HG03442 (cell line): Measurements from ENCODE around the gene UBAC2.

Experiments used
- ATAC-seq: cut with Tn5 transposase; IDR thresholded peaks from one replicate; pipeline ENCODE4 v1.9.1; 2021; ENCODE audit warnings: mild to moderate bottlenecking, moderate library complexity; ENCODE audit not compliant: unreplicated experiment

The UBAC2 gene

GRCh38 chr13:99353836-99354235 is 153.2 kb downstream of the UBAC2 start:
- no peak for ATAC-seq

- peak; percentile 18 for ATAC-seq
Observed at GRCh38 chr13:99354371-99354951, 153.8 kb downstream of the UBAC2 start.

- ATAC-seq: no peak
Observed at GRCh38 chr13:99355267-99356011, 154.8 kb downstream of the UBAC2 start.

- no peak for ATAC-seq
Observed at GRCh38 chr13:99356012-99356261, 155.3 kb downstream of the UBAC2 start.

GRCh38 chr13:99356262-99357091 is 155.8 kb downstream of the UBAC2 start:
- peak; percentile 45 for ATAC-seq

- peak; percentile 38 for ATAC-seq
Observed at GRCh38 chr13:99357131-99357596, 156.5 kb downstream of the UBAC2 start.

GRCh38 chr13:99357941-99358340 is 157.3 kb downstream of the UBAC2 start:
- no peak for ATAC-seq

- ATAC-seq: no peak
Observed at GRCh38 chr13:99359528-99359927, 158.9 kb downstream of the UBAC2 start.

GRCh38 chr13:99360696-99361095 is 160.0 kb downstream of the UBAC2 start:
- no peak for ATAC-seq

- no peak for ATAC-seq
Observed at GRCh38 chr13:99361197-99361596, 160.5 kb downstream of the UBAC2 start.

GRCh38 chr13:99362362-99362761 is 161.7 kb downstream of the UBAC2 start:
- no peak for ATAC-seq

GRCh38 chr13:99363391-99363790 is 162.7 kb downstream of the UBAC2 start:
- ATAC-seq: no peak

- no peak for ATAC-seq
Observed at GRCh38 chr13:99363949-99364348, 163.3 kb downstream of the UBAC2 start.

- peak; percentile 45 for ATAC-seq
Observed at GRCh38 chr13:99366075-99366987, 165.7 kb downstream of the UBAC2 start.

- ATAC-seq: peak; percentile 1
Observed at GRCh38 chr13:99367106-99367616, 166.5 kb downstream of the UBAC2 start.

- ATAC-seq: no peak
Observed at GRCh38 chr13:99367663-99368448, 167.2 kb downstream of the UBAC2 start.

- no peak for ATAC-seq
Observed at GRCh38 chr13:99370481-99371275, 170.0 kb downstream of the UBAC2 start.

- ATAC-seq: no peak
Observed at GRCh38 chr13:99371956-99372355, 171.3 kb downstream of the UBAC2 start.

GRCh38 chr13:99373436-99373835 is 172.8 kb downstream of the UBAC2 start:
- ATAC-seq: no peak
